Type B pancreatic cell (in vitro differentiated cells): ENCODE results near the gene PDLIM5. TPM values are rescaled to one million over a fixed set of nuclear protein-coding genes. Genes with fewer than 3 reads are reported as not detected.

ENCODE experiments used
- DNase-seq: peaks from one replicate; pipeline ENCODE4 v3.0.0; 2021; ENCODE audit warnings: mixed read lengths; ENCODE audit not compliant: unreplicated experiment; ENCODE audit errors: extremely low spot score
- H3K27ac Mint-ChIP-seq: 2 replicates; pipeline ENCODE4 v1.8.0; 2021; ENCODE audit warnings: mild to moderate bottlenecking, mixed read lengths
- H3K27me3 Mint-ChIP-seq: 2 replicates; pipeline ENCODE4 v1.8.0; 2021; ENCODE audit warnings: mixed read lengths
- H3K36me3 Mint-ChIP-seq: 2 replicates; pipeline ENCODE4 v1.8.0; 2021; ENCODE audit warnings: mixed read lengths
- H3K4me1 Mint-ChIP-seq: one replicate; pipeline ENCODE4 v1.8.0; 2021; ENCODE audit warnings: mixed read lengths; ENCODE audit not compliant: unreplicated experiment
- H3K4me3 Mint-ChIP-seq: 2 replicates; pipeline ENCODE4 v1.8.0; 2021; ENCODE audit warnings: mild to moderate bottlenecking, mixed read lengths
- H3K9me3 Mint-ChIP-seq: 2 replicates; pipeline ENCODE4 v1.8.0; 2021; ENCODE audit warnings: mixed read lengths
- total RNA-seq: library from RNA; stranded (reverse); gene quantifications from 2 replicates; pipeline ENCODE4 v1.2.1, GENCODE V29; 2021; ENCODE audit warnings: low replicate concordance
- TF ChIP-seq, protein P1 (sequence below): fragments of 200-600 bp; sonication (generic); conservative IDR thresholded peaks from 2 replicates; pipeline ENCODE4 v1.5.0; 2021; ENCODE audit warnings: antibody characterized with exemption, mild to moderate bottlenecking

Gene PDLIM5
- total RNA-seq, 1 donor from 2014 or later, result 76.7 TPM

DNA sequence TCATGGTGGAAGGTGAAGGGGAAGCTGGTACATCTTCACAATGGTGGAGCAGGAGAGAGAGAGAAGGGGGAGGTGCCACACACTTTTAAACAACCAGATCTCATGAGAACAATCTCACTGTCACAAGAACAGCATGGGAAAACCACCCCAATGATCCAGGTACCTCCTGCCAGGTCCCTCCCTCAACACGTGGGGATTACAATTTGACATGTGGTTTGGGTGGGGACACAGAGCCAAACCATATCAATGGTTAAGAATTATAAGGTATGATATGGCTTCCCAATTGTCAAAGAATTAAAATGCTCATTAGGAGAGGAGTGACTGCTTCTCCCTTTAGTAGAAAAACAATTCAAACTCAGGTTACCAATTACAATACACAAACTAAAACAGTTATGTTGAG lies 143.3 kb downstream of the PDLIM5 start:
- TF ChIP-seq, protein P1, sequence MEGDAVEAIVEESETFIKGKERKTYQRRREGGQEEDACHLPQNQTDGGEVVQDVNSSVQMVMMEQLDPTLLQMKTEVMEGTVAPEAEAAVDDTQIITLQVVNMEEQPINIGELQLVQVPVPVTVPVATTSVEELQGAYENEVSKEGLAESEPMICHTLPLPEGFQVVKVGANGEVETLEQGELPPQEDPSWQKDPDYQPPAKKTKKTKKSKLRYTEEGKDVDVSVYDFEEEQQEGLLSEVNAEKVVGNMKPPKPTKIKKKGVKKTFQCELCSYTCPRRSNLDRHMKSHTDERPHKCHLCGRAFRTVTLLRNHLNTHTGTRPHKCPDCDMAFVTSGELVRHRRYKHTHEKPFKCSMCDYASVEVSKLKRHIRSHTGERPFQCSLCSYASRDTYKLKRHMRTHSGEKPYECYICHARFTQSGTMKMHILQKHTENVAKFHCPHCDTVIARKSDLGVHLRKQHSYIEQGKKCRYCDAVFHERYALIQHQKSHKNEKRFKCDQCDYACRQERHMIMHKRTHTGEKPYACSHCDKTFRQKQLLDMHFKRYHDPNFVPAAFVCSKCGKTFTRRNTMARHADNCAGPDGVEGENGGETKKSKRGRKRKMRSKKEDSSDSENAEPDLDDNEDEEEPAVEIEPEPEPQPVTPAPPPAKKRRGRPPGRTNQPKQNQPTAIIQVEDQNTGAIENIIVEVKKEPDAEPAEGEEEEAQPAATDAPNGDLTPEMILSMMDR, result no peak
- no peaks in the 10 kb centered on the region for H3K9me3 Mint-ChIP-seq
- H3K27ac Mint-ChIP-seq, result no peak overlapping the region
- H3K36me3 Mint-ChIP-seq, result peaks cover 13% of the 10 kb centered on the region
- H3K4me3 Mint-ChIP-seq, result no peak overlapping the region
- no peaks in the 10 kb centered on the region for H3K27me3 Mint-ChIP-seq
- H3K4me1 Mint-ChIP-seq, result peaks cover 5% of the 10 kb centered on the region
- no peak for DNase-seq

DNA sequence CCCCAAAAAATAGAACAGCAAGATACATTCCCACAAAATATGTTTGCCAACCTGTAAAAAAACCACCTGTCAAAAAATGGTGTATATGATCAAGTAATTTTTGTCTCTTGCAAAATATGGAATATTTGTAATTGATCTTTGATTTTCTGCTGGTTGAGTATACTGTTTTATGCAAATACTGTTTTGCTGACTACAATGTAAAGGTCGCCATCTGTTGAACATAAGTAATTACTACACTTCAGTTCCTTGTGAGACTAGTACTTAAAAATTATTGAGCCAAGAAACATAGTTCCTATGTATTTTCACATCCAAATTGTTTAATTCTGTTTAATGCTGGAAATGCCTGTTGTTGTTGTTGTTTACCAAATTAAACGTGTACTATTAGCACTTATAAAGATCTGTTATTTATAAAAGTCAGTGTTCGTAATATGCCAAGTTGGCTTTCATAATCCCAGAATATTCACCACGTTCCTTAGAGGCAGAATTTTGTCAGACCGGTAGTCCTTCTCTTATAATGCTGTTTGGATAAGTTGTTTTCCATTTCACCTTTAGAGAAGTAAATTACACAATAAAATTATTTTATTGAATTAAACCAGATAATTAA lies 144.2 kb downstream of the PDLIM5 start:
- no peaks in the 10 kb centered on the region for H3K9me3 Mint-ChIP-seq
- H3K27me3 Mint-ChIP-seq, result no peaks in the 10 kb centered on the region
- H3K27ac Mint-ChIP-seq, result no peak overlapping the region
- TF ChIP-seq, protein P1, result peak; percentile 85
- H3K36me3 Mint-ChIP-seq, result peaks cover 9% of the 10 kb centered on the region
- no peak for DNase-seq
- no peak overlapping the region for H3K4me3 Mint-ChIP-seq
- peaks cover 5% of the 10 kb centered on the region for H3K4me1 Mint-ChIP-seq

DNA sequence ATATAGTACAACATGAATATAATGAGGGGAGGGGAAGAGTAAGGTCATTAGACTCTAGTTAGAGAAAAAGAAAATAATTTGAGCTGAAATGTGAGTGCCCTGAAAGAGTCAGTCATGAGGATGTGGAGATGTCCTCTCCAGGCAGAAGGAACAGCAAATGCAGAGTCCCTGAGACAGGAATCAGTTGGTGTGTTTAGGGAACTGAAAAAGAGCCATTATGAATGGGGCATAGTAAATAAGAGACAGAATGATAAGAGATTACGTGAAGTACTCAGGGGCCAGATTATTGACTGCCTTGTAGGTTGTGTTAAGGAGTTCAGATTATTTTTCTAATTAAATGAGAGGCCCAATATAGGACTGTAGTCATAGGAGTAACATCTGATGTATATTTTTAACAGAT lies 147.0 kb downstream of the PDLIM5 start:
- H3K9me3 Mint-ChIP-seq, result no peaks in the 10 kb centered on the region
- no peaks in the 10 kb centered on the region for H3K27me3 Mint-ChIP-seq
- no peak for DNase-seq
- H3K27ac Mint-ChIP-seq, result no peak overlapping the region
- TF ChIP-seq, protein P1, result no peak
- peaks cover 5% of the 10 kb centered on the region for H3K4me1 Mint-ChIP-seq
- H3K4me3 Mint-ChIP-seq, result no peak overlapping the region
- peaks cover 3% of the 10 kb centered on the region for H3K36me3 Mint-ChIP-seq

DNA sequence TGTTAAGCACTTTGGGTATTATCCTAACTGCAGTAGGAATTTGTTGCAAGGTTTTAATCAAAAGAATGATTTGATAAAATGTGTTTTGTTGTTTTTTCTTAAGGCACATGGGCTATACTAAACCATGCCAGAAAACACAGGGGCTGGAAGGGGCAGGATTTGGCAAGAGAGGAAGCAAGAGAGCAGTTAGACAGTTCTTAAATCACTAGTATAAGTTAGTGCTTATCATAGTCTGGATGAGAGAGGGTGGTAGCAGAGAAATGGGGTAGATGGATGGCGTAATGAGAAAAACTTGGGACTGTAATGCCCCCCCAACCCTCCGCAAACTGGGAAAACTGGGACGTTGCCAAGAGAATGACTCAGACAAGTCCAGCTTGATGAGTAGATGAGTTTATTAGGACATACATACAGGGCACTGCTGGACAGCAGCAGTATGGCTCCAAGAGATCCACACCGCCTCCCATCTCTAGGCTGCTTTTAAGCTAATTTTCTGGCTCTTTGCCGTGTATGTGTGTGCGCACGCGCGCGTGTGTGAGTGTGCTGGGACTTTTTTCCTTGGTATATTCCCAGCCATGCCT lies 151.5 kb downstream of the PDLIM5 start:
- H3K9me3 Mint-ChIP-seq, result no peaks in the 10 kb centered on the region
- H3K27me3 Mint-ChIP-seq, result no peaks in the 10 kb centered on the region
- no peak overlapping the region for H3K4me3 Mint-ChIP-seq
- H3K36me3 Mint-ChIP-seq, result no peaks in the 10 kb centered on the region
- H3K4me1 Mint-ChIP-seq, result no peaks in the 10 kb centered on the region
- no peak overlapping the region for H3K27ac Mint-ChIP-seq
- TF ChIP-seq, protein P1, result no peak
- no peak for DNase-seq

DNA sequence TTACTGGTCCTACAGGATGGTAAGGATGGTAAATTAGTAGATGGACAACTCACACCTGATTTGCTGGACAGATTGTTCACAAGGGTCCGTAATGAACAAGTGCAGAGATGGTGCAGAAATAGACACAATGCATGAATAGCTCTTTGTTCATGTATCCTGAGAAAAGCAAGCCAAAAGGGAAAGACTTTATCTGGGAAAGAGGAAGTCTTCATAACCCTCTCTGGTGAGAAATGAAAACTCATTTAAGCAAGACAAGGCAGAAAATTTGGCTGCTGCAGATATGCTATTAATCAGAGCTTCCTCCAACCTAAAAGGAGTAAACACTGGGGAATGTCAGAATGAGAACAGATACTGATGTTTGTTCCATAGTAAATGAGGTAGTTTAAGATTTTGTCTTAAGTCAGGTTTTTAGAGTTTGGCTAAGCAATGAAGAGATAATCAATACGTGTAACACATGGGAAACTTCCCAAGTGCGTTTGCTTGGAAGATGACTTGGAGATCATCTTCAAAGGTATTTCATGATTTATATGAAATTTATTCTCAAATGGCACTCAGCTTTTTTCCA lies 153.6 kb downstream of the PDLIM5 start:
- H3K36me3 Mint-ChIP-seq, result no peaks in the 10 kb centered on the region
- DNase-seq, result no peak
- no peak overlapping the region for H3K4me3 Mint-ChIP-seq
- no peaks in the 10 kb centered on the region for H3K4me1 Mint-ChIP-seq
- H3K27ac Mint-ChIP-seq, result no peak overlapping the region
- TF ChIP-seq, protein P1, result no peak
- no peaks in the 10 kb centered on the region for H3K9me3 Mint-ChIP-seq
- H3K27me3 Mint-ChIP-seq, result no peaks in the 10 kb centered on the region
